Spleen (tissue), 11 donors: Measurements from ENCODE around the gene CNIH1. TPM values are rescaled to one million over a fixed set of nuclear protein-coding genes. Genes with fewer than 3 reads are reported as not detected.
"Not testable (repeated sequence)": the region's sequence is repeated elsewhere in the genome, so short reads cannot be mapped to it uniquely, and the experiment has no call there.

Experiments
- DNase-seq: peaks from one replicate; pipeline ENCODE4 v3.0.0-alpha.2; 2020
- H3K27ac ChIP-seq, 8 donors: fragments of 200-600 bp; sonication (generic) in 7 of 8; 1 replicate in 4 of 8; 2 replicates in 4 of 8; pipeline versions ENCODE4 v1.5.0 to v1.8.0; 2016 to 2021; ENCODE audit warnings: inconsistent platforms in 4 of 8, mild to moderate bottlenecking in 4 of 8, moderate library complexity in 1 of 8
- H3K27me3 ChIP-seq, 7 donors: fragments of 200-600 bp; sonication (generic) in 6 of 7; replicated peaks in 1 of 7; 1 replicate in 4 of 7; 2 replicates in 3 of 7; pipeline versions ENCODE4 v1.5.0 to v1.8.0; 2016 to 2021; ENCODE audit warnings: inconsistent platforms in 3 of 7, mild to moderate bottlenecking in 1 of 7
- H3K36me3 ChIP-seq, 6 donors: fragments of 200-600 bp; sonication (generic) in 5 of 6; 1 replicate in 4 of 6; 2 replicates in 2 of 6; pipeline versions ENCODE4 v1.5.0 to v1.8.0; 2016 to 2021; ENCODE audit warnings: inconsistent platforms in 2 of 6
- H3K4me1 ChIP-seq, 6 donors: fragments of 200-600 bp; sonication (generic) in 5 of 6; 1 replicate in 3 of 6; 2 replicates in 3 of 6; pipeline versions ENCODE4 v1.5.0 to v1.8.0; 2016 to 2021; ENCODE audit warnings: inconsistent platforms in 3 of 6
- H3K4me3 ChIP-seq, 8 donors: fragments of 200-600 bp; sonication (generic) in 7 of 8; 1 replicate in 4 of 8; 2 replicates in 4 of 8; pipeline versions ENCODE4 v1.5.0 to v1.8.0; 2016 to 2021; ENCODE audit warnings: inconsistent platforms in 4 of 8, mild to moderate bottlenecking in 4 of 8, moderate library complexity in 2 of 8
- H3K9me3 ChIP-seq, 8 donors: fragments of 200-600 bp; sonication (generic) in 7 of 8; 1 replicate in 4 of 8; 2 replicates in 4 of 8; pipeline versions ENCODE4 v1.5.0 to v1.8.0; 2016 to 2021; ENCODE audit warnings: inconsistent platforms in 4 of 8
- POLR2A ChIP-seq, 3 donors: fragments of 450-650 bp; IDR thresholded peaks; one replicate each; pipeline ENCODE4 v1.5.1; 2017; ENCODE audit warnings: antibody characterized with exemption in 3 of 3, mild to moderate bottlenecking in 1 of 3
- POLR2AphosphoS5 ChIP-seq, 3 donors: sonication (generic); formaldehyde crosslinking; IDR thresholded peaks; one replicate each; pipeline ENCODE4 v1.5.1; 2017; ENCODE audit warnings: antibody characterized with exemption in 3 of 3
- WGBS, 5 donors: extraction: QIAGEN DNeasy Blood & Tissue Kit in 3 of 5; methylation state at CpG; one replicate each; pipeline versions ENCODE4 v1.1.5 to v1.1.7; 2013 to 2018; 5-methylcytosine and 5-hydroxymethylcytosine counted together
- intact Hi-C: fragments of 100-400 bp; cut with DNase I; formaldehyde crosslinking; loops from one replicate; pipeline ENCODE4 v1.15.0; 2023; ENCODE audit warnings: low total_unique reads
- polyA plus RNA-seq, 3 donors: library from polyadenylated mRNA; stranded (reverse); fragments of 200-250 nt; gene quantifications; one replicate each; pipeline ENCODE4 v1.2.1, GENCODE V29; 2013
- total RNA-seq, 7 donors: library from RNA; depleted of rRNA in 3 of 7; stranded (reverse); fragments of >200 nt in 3 of 7; fragmentation: NEBNext Ultra II Directional in 4 of 7; extraction: Animal tissue kit (Norgen Biotek cat#: 25700) in 4 of 7; gene quantifications; one replicate each; pipeline versions ENCODE4 v1.1.0 to v1.2.1, GENCODE V29; 2016 to 2021
- TF ChIP-seq, protein P1 (sequence below), 11 experiments: fragments of 200-600 bp in 7 of 11; fragments of 450-650 bp in 4 of 11; sonication (generic) in 4 of 11; IDR thresholded peaks in 8 of 11; conservative IDR thresholded peaks in 3 of 11; 1 replicate in 7 of 11; 2 replicates in 4 of 11; pipeline versions ENCODE4 v1.4.0 to v1.8.0; 2016 to 2021; ENCODE audit warnings: antibody characterized with exemption in 11 of 11, inconsistent platforms in 4 of 11, mild to moderate bottlenecking in 1 of 11
- donor health status: healthy with polysubstance abuse.
- donor health status: DM: no; HTN: no; CAD: no; lungs with moderate emphysema.
- donor health status: DM: no; HTN: no; CAD: no.
- donor health status: Bipolar disorder and iron deficiency.
- donor health status: healthy.
- donor health status: DM: no; HTN: no; CAD: no.
- donor health status: DM: yes; HTN: yes; CAD: no.

The CNIH1 gene
- total and polyA plus RNA-seq, 10 donors: 35.0 to 105 (median 47.0) TPM

DNA sequence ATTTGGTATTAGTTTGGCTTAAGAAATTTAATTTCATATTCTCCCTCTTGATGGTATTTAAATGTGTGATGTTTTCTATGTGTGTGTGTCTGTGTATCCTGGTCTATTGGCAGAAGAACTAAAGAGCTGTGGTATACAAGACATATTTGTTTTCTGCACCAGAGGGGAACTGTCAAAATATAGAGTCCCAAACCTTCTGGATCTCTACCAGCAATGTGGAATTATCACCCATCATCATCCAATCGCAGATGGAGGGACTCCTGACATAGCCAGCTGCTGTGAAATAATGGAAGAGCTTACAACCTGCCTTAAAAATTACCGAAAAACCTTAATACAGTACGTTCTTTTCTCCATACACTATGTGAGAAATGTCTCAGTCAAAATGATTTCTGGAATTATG is 29.8 kb downstream of the CNIH1 start:
- no peak for DNase-seq
- intact Hi-C loops: no loop called here
- TF ChIP-seq POLR2A (IDR thresholded peaks at IDR 0.05): no peak
- TF ChIP-seq POLR2AphosphoS5 (IDR thresholded peaks at IDR 0.05): no peak
- TF ChIP-seq, protein P1, sequence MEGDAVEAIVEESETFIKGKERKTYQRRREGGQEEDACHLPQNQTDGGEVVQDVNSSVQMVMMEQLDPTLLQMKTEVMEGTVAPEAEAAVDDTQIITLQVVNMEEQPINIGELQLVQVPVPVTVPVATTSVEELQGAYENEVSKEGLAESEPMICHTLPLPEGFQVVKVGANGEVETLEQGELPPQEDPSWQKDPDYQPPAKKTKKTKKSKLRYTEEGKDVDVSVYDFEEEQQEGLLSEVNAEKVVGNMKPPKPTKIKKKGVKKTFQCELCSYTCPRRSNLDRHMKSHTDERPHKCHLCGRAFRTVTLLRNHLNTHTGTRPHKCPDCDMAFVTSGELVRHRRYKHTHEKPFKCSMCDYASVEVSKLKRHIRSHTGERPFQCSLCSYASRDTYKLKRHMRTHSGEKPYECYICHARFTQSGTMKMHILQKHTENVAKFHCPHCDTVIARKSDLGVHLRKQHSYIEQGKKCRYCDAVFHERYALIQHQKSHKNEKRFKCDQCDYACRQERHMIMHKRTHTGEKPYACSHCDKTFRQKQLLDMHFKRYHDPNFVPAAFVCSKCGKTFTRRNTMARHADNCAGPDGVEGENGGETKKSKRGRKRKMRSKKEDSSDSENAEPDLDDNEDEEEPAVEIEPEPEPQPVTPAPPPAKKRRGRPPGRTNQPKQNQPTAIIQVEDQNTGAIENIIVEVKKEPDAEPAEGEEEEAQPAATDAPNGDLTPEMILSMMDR (IDR thresholded peaks at IDR 0.05 in 8 of 11, conservative IDR thresholded peaks at IDR 0.05 in 3 of 11): no peak
- peaks cover 0 to 54% (median 0%) of the 10 kb centered on the region in 6 donors for H3K36me3 ChIP-seq
- no peak overlapping the region for H3K27ac ChIP-seq
- H3K4me1 ChIP-seq: no peaks in the 10 kb centered on the region
- WGBS, 5 donors: 94 to 100% (median 98%) methylated on average over 3 of the region's 3 CpGs
- H3K27me3 ChIP-seq: no peaks in the 10 kb centered on the region
- no peaks in the 10 kb centered on the region for H3K9me3 ChIP-seq
- H3K4me3 ChIP-seq: no peak overlapping the region

DNA sequence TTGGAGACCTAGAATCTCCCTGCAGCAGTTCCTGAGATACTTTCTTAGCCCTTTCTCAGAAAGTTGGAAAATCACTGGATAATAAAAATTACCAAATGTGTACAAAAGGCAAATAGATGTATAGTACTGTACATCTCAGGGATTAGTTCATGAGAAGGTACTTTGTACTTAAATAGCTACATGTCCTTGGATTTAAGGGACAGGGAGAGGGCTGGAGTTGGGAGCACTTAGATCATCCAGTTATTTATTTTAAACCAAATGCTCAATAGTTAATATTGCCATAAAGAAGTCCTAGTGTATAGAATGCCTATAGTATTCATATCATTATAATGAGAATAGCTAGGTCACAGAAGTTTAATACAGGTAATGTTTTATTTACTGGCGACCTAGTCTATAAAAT is 31.0 kb downstream of the CNIH1 start:
- 94 to 100% (median 98%) methylated on average over 1 of the region's 1 CpG for WGBS, 5 donors
- intact Hi-C loops: no loop called here
- H3K36me3 ChIP-seq: peaks cover 0 to 57% (median 0%) of the 10 kb centered on the region in 6 donors

DNA sequence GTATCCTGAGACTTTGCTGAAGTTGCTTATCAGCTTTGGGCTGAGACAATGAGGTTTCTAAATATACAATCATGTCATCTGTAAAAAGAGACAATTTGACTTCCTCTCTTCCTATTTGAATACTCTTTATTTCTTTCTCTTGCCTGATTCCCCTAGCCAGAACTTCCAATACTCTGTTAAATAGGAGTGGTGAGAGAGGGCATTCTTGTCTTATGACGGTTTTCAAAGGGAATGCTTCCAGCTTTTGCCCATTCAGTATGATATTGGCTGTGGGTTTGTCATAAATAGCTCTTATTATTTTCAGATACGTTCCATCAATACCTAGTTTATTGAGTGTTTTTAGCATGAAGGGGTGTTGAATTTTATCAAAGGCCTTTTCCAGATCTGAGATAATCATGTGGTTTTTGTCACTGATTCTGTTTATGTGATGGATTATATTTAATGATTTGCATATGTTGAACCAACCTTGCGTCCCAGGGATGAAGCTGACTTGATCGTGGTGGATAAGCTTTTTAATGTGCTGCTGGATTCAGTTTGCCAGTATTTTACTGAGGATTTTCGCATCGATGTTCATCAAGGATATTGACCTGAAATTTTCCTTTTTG is 37.7 kb downstream of the CNIH1 start:
- 93 to 98% (median 96%) methylated on average over 6 of the region's 6 CpGs for WGBS, 5 donors
- H3K27me3 ChIP-seq, intact Hi-C loops, H3K9me3 ChIP-seq, H3K27ac ChIP-seq, DNase-seq, H3K4me3 ChIP-seq, H3K4me1 ChIP-seq: not testable (repeated sequence)
- peaks cover 0 to 27% (median 0%) of the 10 kb centered on the region in 6 donors for H3K36me3 ChIP-seq

More for the DNA sequence above, 31.0 kb downstream of the CNIH1 start:
- Histone ChIP-seq H3K9me3 (no peaks in the 10 kb centered on the region), H3K4me3 (no peak overlapping the region), H3K4me1 (no peaks in the 10 kb centered on the region), H3K27ac (no peak overlapping the region), H3K27me3 (no peaks in the 10 kb centered on the region)
- DNase-seq: no peak
- TF ChIP-seq, protein P1 (IDR thresholded peaks at IDR 0.05 in 8 of 11, conservative IDR thresholded peaks at IDR 0.05 in 3 of 11): no peak
- TF ChIP-seq POLR2AphosphoS5 (IDR thresholded peaks at IDR 0.05) (no peak), POLR2A (IDR thresholded peaks at IDR 0.05) (no peak)

DNA sequence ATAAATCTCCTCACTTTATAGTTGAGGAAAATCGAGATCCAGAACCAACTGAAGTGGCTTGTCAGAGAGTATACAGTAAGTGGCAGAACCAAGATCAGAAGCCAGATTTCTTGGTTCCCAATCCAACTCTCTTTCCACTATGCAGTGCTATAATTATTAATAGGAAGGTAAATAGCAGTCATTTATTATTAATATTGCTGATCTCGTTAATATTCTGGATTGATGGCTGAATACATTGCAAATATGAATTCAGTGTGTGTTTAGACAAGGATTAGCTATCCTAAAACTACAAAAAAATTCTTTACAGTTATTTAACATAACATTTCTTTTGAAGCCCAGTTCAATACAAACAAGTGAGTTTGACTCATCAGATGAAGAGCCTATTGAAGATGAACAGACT is 41.6 kb downstream of the CNIH1 start:
- WGBS, 5 donors: 90 to 96% (median 93%) methylated on average over 2 of the region's 2 CpGs
- TF ChIP-seq POLR2A (IDR thresholded peaks at IDR 0.05) (no peak), POLR2AphosphoS5 (IDR thresholded peaks at IDR 0.05) (no peak)
- TF ChIP-seq, protein P1 (IDR thresholded peaks at IDR 0.05 in 8 of 11, conservative IDR thresholded peaks at IDR 0.05 in 3 of 11): no peak
- no peaks in the 10 kb centered on the region for H3K27me3 ChIP-seq
- H3K4me3 ChIP-seq: no peak overlapping the region
- H3K9me3 ChIP-seq: no peaks in the 10 kb centered on the region
- DNase-seq: no peak
- peaks cover 0 to 3% (median 0%) of the 10 kb centered on the region in 6 donors for H3K36me3 ChIP-seq
- intact Hi-C loops: no loop called here
- peaks cover 4 to 31% (median 19%) of the 10 kb centered on the region in 6 donors for H3K4me1 ChIP-seq
- no peak overlapping the region for H3K27ac ChIP-seq
